Measurements from ENCODE around the gene COL11A1.
"Not testable (repeated sequence)": the region's sequence is repeated elsewhere in the genome, so short reads cannot be mapped to it uniquely, and the experiment has no call there.

COL11A1 gene

DNA sequence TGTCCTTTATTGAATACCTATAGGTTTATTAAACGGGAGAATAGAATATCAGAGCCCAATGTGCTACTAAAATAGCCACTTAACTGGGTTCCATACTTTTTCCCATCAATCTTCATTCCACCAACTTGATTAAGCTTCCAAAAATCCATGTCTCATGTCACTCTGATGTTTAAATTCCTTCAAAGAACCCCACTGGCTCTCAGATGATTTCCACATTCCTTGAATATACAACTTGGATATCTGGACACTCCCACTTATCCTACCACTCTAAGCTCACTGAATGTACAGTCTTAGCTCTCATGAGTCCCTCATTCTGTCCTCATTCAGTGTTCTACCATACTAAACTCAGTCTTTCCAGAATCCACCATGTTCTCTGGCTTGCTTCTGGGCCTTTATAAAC is 21.1 kb downstream of the COL11A1 start:
- in situ Hi-C loops (cut with MboI; ENCODE audit: low sequenced_read_pairs), result no loop called here

DNA sequence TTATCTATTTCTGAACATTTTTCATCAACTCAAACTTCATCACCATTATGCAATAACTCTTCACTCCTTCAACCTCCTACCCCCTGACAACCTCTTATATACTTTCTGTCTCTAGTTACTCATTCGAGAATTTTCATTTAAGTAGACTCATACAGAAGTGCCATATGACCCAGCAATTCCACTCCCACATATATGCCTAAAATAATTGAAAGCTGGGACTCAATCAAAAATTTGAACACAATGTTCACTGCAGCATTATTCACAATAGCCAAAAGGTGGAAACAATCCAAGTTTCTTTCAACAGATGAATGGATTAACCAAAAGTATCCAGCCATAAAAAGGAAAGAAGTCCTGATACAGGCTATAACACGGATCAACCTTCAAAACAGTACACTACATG is 24.1 kb downstream of the COL11A1 start:
- in situ Hi-C loops (cut with MboI; ENCODE audit: low sequenced_read_pairs), result no loop called here

DNA sequence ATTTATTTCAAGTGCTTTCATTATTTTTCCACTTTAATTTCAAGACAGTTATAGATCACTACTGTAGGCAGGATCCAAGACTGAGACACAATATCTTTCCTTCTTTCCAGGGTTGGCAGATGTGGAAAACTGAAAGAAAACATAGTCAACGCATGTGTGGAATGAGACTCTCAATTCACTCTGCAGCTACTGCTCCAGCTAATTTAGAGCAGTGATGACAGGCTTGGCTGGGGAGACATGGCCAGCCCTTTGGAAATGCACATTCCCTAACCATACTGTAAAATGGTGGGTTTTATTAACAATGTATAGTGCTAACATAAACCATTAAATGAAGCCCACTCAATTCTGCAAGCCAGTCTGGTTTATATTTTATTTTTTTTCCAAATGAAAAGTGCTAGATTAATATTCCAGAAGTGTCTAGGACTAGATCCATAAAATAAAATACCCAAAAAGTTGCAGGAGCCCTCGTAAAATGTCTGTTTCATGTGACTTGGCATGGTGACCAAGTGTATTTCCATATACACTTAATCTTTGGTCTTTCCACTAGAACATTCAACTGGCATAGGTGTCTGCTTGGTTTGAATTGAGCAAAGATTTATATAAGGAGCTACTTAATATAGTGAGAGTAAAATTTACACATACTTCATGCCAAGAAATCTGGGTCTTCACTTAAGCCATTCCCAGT is 32.9 kb downstream of the COL11A1 start:
- in situ Hi-C loops (cut with MboI; ENCODE audit: low sequenced_read_pairs), result no loop called here

DNA sequence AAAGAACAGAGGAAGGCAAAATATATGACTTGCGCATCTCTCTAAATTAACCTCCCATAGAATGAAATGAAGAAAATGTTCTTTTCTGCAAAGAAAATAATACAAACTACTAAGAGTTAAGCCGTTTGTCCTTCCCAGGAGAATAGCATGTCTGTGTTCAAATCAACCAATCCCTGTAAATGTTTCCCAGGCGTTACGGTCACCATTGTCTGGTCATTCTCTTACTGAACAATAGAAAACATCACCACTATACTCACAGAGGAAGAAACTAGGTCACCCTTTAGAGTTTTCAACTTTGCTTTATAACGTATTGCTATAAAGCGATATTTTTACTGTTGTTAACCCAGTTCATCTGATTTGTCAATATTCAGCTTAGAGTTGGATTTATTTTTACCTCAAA is 34.1 kb downstream of the COL11A1 start:
- in situ Hi-C loops (cut with MboI; ENCODE audit: low sequenced_read_pairs), result no loop called here

DNA sequence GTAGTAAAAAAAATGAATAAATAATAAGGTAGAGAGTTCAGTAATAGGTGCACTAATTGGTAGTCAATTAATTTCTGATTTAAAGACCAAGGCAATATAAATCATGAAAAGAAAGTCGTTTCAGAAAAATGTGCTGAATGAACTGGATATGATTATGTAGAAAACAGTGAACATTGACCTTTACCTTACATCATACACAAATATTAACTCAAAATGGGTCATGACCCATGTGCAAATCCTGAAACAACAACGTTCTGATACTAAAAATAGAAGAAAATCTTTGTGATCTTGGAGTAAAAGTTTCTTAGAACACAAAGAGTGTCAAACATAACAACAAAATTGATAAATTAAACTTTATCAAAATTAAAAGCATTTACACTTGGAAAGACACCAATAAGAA is 39.1 kb downstream of the COL11A1 start:
- in situ Hi-C loops (cut with MboI; ENCODE audit: low sequenced_read_pairs), result no loop called here

DNA sequence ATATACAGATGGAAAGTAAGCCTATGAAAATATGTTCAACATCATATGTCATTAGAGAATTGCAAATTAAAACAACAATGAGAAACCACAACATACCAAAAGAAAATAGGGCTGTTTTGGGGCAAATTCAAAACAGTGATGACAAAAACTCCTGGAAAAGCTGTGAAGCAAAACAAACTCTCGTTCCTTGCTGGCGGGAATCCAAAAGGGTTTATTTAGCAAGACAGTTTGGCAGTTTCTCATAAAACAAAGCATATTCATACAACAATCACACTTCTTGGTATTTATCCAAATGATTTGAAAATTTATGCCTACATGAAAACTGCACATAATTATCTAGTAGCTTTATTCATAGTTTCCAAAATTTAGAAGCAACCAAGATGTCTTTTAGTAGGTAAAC is 44.4 kb downstream of the COL11A1 start:
- in situ Hi-C loops (cut with MboI; ENCODE audit: low sequenced_read_pairs), result no loop called here

DNA sequence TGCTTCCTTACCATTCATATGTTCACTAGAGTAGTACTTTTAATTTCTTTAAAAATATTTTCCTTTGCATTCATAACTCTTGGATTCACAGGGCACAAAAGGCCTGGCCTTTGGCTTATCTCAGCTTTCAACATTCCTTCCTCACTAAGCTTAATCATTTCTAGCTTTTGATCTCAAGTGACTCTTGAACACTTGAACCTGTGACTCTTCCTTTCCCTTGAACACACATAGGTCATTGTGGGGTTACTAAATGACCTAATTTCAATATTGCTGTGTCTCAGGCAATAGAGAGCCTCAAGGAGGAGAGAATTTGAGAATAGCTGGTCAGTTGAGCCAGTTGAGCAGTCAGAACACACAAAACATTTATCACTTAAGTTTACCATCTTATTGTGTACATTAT is 49.9 kb downstream of the COL11A1 start:
- in situ Hi-C loops (cut with MboI; ENCODE audit: low sequenced_read_pairs), result no loop called here

DNA sequence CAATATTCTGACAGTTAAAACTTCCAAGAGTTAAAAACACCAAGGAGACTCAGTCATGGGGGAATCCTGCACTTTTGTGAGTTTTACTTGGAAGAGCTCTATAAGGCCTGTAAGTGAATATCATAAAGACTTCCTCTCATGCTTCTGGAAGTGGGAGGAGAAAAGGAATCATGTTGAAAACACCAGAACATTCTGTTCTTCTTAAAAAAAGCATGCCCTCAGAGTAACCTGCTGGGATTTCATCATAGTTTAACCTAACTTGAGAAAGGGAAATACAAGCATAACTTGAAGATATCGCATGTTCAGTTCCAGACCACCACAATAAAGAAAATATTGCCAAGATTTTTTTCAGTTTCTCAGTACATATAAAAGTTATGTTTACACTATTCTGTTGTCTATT is 51.9 kb downstream of the COL11A1 start:
- in situ Hi-C loops (cut with MboI; ENCODE audit: low sequenced_read_pairs), result no loop called here

DNA sequence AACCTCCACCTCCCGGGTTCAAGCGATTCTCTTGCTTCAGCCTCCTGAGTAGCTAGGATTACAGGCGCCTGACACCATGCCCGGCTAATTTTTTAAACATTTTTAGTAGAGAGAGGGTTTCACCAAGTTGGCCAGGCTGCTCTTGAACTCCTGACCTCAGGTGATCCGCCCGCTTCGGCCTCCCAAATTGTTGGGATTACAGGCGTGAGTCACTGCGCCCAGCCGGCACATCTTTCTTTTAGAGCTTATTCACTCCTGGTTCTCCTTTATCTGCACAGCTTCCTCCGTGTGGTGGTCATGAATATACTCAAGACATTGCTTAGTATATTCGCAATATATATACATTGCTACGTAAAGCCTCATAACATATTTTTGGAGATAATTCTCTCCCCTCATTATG is 80.2 kb downstream of the COL11A1 start:
- in situ Hi-C loops (cut with MboI; ENCODE audit: low sequenced_read_pairs), result not testable (repeated sequence)

DNA sequence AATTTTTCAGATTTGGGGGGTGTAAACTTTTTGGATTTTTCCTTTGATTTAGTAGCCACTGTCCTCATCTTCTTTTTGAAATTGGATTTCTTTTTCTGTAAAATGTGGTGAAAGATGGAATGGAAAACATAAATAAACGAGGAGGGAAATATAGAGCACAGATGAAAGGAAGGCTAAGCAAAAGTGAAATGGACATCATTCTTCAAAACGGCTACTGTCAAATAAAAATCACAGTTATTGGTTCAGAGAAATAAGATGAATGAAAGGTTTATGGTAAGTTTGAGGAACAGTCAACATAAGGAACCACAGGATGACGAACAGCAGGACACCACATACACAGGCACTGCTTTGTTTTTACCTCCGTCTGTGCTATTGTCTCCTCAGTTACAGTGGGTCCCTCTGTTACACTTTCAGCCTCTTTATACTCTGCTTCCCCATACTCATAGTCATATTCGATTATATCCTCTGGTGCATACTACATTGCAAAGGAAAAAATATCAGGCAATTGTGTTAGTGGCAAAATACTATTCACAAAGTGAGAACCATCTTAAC is 82.4 kb downstream of the COL11A1 start:
- in situ Hi-C loops (cut with MboI; ENCODE audit: low sequenced_read_pairs), result no loop called here

DNA sequence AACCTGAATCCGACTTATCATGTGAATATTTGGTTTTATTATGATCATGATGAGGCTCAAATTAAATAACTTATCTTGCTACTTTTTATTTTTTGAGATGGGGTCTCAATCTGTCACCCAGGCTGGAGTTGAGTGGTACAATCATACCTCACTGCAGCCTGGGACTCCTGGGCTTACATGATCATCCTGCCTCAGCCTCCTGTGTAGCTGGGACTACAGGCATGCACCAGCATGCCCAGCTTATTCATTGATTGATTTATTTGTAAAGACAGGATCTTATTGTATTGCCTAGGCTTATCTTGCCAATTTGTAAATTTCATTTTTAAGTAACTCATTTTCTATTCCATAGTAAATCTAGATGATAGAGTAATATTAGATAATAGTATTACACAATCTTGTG is 84.3 kb downstream of the COL11A1 start:
- in situ Hi-C loops (cut with MboI; ENCODE audit: low sequenced_read_pairs), result no loop called here

DNA sequence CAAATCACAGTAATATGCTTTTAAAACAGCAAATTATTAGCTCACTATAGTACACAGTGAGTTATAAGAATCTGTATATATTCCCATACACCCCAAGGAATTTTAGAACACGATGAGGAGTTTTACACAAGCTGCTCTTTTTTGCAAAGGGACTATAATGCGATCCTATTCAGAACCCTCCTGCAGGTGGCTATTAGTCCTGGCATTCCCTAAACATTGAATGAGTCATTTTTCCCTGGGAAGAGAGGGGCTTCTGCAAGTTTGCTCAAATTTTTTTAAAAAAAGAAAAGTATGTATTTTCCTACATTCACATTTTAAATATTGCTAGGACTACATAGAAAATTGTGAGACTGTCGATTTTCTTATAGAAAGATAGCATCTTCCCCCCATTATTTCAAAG is 106.3 kb downstream of the COL11A1 start:
- in situ Hi-C loops (cut with MboI; ENCODE audit: low sequenced_read_pairs), result no loop called here

DNA sequence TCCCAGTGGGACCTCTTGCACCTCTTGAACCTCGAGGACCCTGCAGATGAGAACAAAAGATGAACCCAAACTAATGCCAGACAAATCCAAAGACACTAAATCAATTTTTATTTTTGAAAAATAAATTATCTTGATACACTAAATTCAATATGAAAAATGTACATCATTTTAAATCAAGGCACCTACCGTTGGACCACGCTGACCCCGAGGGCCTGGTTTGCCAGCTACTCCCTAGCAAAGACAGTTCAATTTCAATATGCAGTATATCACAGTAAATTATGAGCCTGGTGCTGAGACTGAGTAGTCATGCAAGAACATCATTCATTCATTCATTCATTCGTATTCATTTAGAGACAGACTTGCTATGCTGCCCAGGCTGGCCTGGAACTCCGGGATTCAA is 129.4 kb downstream of the COL11A1 start:
- in situ Hi-C loops (cut with MboI; ENCODE audit: low sequenced_read_pairs), result no loop called here

DNA sequence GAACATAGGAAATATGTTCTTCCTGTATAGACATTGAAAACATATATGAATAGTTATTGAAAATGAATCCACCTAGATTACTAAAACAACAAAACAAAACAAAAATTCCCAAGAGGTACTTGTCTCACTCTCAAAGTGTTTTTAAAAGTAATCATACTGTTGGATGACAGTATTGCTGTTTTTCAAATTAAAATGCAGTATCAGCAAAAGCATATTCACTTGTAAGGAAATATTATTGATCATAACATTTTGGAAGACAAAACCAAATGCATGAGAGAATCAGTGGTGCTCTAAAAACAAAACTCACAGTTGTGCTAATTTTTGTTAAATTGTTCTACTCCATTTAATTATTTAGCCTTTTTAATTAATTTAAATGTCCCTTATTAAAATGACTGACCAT is 131.0 kb downstream of the COL11A1 start:
- in situ Hi-C loops (cut with MboI; ENCODE audit: low sequenced_read_pairs), result no loop called here

DNA sequence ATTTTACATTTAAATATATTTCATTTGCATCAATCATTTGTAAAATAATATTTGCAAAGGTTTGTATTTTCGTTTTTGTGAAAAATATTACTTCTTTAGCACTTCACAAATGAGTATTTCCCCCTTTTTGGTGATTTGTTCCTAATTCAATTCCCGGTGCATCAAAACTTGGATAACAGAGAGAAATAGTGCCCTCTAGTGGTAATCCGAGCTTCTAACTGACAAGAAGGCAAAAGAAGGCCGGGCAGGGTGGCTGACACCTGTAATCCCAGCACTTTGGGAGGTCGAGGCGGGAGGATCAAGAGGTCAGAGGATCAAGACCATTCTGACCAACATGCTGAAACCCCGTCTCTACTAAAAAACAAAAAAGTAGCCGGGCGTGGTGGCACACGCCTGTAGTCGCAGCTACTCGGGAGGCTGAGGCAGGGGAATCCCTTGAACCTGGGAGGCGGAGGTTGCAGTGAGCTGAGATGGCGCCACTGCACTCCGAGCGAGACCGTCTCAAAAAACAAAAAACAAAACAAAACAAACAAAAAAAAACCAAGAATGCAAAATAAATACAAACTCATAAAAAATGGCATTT is 137.7 kb downstream of the COL11A1 start:
- in situ Hi-C loops (cut with MboI; ENCODE audit: low sequenced_read_pairs), result no loop called here

DNA sequence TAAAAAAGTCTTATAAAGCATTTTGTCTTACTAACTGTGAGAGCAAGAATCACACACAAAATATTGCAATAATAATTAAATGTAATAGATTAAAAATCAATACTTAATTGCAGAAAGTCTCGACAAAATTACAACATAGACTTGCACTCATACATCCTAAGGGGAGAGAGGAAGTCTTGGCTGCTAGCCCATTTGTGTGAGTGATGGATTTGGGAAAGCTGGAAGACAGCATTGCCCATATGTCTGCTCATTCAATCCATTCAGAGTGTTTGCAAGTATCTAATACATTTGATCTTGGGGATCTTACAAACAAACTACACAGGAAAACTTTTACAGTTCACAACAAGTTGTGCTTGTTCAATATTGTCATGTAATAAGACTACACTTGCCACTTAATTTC is 140.5 kb downstream of the COL11A1 start:
- in situ Hi-C loops (cut with MboI; ENCODE audit: low sequenced_read_pairs), result no loop called here

DNA sequence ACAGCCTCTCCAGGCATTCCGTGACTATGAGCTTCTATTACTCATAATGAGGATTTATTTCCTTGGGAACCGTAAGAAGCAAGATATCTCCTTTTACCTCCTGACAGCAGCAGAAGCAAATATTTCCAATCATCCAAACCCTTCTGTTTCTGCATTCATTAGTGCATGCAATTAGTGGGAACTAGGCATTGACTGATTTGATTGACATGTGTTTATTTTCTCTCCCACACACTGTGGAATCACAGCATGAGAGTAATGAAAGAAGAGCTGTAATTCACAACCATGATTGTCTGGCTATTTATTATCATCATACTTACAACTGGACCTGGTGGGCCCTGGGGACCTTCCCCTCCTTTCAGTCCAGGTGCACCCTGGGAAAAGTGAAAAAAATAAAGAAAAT is 146.8 kb downstream of the COL11A1 start:
- in situ Hi-C loops (cut with MboI; ENCODE audit: low sequenced_read_pairs), result no loop called here

DNA sequence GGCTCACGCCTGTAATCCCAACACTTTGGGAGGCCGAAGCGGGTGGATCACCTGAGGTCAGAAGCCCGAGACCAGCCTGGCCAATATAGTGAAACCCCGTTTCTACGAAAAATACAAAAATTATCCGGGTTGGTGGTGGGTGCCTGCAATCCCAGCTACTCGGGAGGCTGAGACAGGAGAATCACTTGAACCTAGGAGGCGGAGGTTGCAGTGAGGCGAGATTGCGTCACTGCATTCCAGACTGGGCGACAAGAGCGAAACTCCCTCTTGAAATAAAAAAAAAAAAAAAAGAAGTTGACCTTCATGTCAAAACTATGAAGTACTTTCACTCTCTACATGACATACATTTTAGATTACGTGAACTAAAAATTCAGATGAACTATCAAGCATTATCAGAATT is 153.7 kb downstream of the COL11A1 start:
- in situ Hi-C loops (cut with MboI; ENCODE audit: low sequenced_read_pairs), result no loop called here

DNA sequence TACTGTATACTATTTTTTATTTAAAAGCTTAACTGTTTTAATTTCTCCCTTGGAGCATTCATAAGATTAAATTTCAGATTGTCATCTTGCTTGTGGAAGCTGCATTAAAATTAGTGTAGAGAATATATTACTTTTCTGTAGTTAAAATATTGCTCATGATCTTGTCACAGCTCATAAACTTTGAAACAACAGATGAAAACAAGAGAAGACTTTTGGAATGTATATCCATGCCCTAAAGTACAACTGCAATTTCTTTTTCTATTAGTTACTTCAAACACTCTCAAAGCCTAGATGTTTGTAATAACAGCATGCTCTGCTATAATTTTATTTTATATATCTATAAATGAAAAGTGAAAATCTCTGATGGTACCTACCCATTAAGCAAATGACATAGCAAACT is 155.9 kb downstream of the COL11A1 start:
- in situ Hi-C loops (cut with MboI; ENCODE audit: low sequenced_read_pairs), result no loop called here

DNA sequence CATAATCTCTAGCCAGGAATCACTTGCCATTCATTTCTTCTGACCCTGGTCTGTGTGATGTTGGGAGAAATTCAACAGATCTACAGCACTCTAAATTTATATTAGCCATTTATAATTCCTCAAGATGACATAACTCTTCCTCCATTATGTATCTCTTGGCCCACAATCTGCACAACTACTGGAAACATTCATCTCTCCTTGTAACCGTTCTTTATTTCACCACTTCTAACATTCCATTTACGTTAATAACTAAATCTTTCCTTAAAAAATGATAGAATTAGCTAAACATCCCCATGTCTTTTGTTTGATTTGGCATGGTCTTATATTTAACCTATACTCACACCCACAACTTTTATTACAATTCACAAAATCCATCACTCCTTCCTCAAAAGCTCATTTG is 166.0 kb downstream of the COL11A1 start:
- in situ Hi-C loops (cut with MboI; ENCODE audit: low sequenced_read_pairs), result no loop called here

DNA sequence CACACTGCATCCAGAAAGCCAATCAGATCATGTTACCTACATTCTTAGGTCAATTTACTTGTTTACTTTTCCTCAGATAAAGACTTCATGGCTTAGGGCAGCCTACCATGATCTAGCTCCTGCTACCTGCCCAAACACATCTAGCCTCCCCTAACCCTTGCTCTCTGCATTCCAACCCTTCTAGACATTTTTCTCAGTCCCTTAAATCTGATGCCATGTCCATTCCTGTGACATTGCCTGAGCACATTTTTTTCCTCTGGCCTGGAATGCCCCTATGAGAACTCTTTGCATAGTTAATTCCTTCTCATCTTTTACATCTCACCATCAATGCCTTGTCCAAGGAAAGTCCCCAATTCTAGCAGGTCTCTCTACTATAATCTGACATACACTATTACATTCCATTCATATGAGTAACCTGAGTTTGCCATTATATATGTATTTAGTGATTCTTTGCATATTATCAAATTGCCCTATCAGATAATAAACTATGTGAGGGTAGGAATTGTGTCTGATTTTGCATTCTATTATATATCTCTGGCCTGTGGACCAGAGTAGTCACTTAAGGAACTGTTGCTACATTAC is 166.9 kb downstream of the COL11A1 start:
- in situ Hi-C loops (cut with MboI; ENCODE audit: low sequenced_read_pairs), result no loop called here

DNA sequence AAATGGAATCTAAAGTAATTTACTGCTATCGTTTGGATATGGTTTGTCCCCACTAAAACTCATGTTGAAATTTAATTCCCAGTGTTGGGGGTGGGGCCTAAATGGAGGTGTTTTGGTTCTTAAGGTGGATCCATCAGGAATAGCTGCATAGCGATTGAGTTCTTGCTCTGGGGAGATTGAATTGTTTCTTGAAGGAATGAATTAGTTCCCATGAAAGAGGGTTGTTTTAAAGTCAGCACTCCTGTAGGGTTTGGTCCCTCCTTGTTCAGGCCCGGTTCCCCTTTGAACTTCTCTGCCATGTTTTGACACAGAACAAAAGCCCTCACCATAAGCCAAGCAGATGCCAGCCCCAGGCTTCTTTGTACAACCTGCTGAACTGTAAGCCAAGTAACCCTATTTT is 170.9 kb downstream of the COL11A1 start:
- in situ Hi-C loops (cut with MboI; ENCODE audit: low sequenced_read_pairs), result no loop called here

Data from HL-60/S4 treated with retinoic acid at 250 ng/mL for 4 days and 3 days (cell line).